Cardiac muscle cell (in vitro differentiated cells and primary cell): ENCODE measurements around the gene THADA. TPM values are rescaled to one million over a fixed set of nuclear protein-coding genes. Genes with fewer than 3 reads are reported as not detected.

Experiments
- DNase-seq, 2 donors: peaks; one replicate each; pipeline versions ENCODE4 v3.0.0 to v3.0.0-alpha.2; 2010 to 2017; ENCODE audit warnings: low read depth in 1 of 2, low spot score in 1 of 2
- H3K27ac ChIP-seq: fragments of 200-600 bp; sonication (generic); 2 replicates; pipeline ENCODE4 v1.5.1; 2016
- H3K27me3 ChIP-seq: fragments of 200-600 bp; sonication (generic); 2 replicates; pipeline ENCODE4 v1.6.0; 2016; ENCODE audit warnings: control low read depth
- H3K36me3 ChIP-seq: fragments of 200-600 bp; sonication (generic); 2 replicates; pipeline ENCODE4 v1.5.1; 2016; ENCODE audit warnings: control low read depth
- H3K4me1 ChIP-seq: fragments of 200-600 bp; sonication (generic); 2 replicates; pipeline ENCODE4 v1.8.1; 2017; ENCODE audit warnings: low read depth, mild to moderate bottlenecking, mixed run types
- H3K4me3 ChIP-seq: fragments of 200-600 bp; sonication (generic); 2 replicates; pipeline ENCODE4 v1.5.1; 2016; ENCODE audit warnings: mild to moderate bottlenecking
- H3K9me3 ChIP-seq: fragments of 200-600 bp; sonication (generic); 2 replicates; pipeline ENCODE4 v1.5.1; 2017; ENCODE audit warnings: low read depth, mild to moderate bottlenecking, control low read depth
- polyA plus RNA-seq: library from polyadenylated mRNA; unstranded; fragments of >200 nt; fragmentation: Nextera tagmentation; extraction: Ambion mirVana; gene quantifications from 2 replicates; pipeline ENCODE4 v1.2.1, GENCODE V29; 2016
- total RNA-seq: library from RNA; depleted of rRNA; stranded (reverse); fragments of >200 nt; gene quantifications from 2 replicates; pipeline ENCODE4 v1.2.3, GENCODE V29; 2016
- TF ChIP-seq, protein P1 (sequence below): IDR thresholded peaks from 2 replicates; pipeline ENCODE4 v1.5.1; 2012; ENCODE audit warnings: low read depth, mild to moderate bottlenecking, low read length

Gene THADA
- total and polyA plus RNA-seq, 2 experiments from 2014 or later = 11.9 to 17.3 TPM

GRCh38 chr2:43274721-43275120 lies 321.1 kb downstream of the THADA start:
- peaks cover 27% of the 10 kb centered on the region for H3K4me1 ChIP-seq
- H3K27ac ChIP-seq = no peak overlapping the region
- no peaks in the 10 kb centered on the region for H3K27me3 ChIP-seq
- TF ChIP-seq, protein P1, sequence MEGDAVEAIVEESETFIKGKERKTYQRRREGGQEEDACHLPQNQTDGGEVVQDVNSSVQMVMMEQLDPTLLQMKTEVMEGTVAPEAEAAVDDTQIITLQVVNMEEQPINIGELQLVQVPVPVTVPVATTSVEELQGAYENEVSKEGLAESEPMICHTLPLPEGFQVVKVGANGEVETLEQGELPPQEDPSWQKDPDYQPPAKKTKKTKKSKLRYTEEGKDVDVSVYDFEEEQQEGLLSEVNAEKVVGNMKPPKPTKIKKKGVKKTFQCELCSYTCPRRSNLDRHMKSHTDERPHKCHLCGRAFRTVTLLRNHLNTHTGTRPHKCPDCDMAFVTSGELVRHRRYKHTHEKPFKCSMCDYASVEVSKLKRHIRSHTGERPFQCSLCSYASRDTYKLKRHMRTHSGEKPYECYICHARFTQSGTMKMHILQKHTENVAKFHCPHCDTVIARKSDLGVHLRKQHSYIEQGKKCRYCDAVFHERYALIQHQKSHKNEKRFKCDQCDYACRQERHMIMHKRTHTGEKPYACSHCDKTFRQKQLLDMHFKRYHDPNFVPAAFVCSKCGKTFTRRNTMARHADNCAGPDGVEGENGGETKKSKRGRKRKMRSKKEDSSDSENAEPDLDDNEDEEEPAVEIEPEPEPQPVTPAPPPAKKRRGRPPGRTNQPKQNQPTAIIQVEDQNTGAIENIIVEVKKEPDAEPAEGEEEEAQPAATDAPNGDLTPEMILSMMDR = no peak
- no peaks in the 10 kb centered on the region for H3K9me3 ChIP-seq
- DNase-seq = no peak
- H3K4me3 ChIP-seq = no peak overlapping the region
- no peaks in the 10 kb centered on the region for H3K36me3 ChIP-seq

GRCh38 chr2:43274055-43274454 lies 321.8 kb downstream of the THADA start:
- no peak for DNase-seq
- no peaks in the 10 kb centered on the region for H3K27me3 ChIP-seq
- H3K4me3 ChIP-seq = no peak overlapping the region
- H3K36me3 ChIP-seq = no peaks in the 10 kb centered on the region
- no peaks in the 10 kb centered on the region for H3K9me3 ChIP-seq
- peaks cover 33% of the 10 kb centered on the region for H3K4me1 ChIP-seq
- TF ChIP-seq, protein P1 = no peak
- peak overlapping the region; percentile 35 for H3K27ac ChIP-seq

DNA sequence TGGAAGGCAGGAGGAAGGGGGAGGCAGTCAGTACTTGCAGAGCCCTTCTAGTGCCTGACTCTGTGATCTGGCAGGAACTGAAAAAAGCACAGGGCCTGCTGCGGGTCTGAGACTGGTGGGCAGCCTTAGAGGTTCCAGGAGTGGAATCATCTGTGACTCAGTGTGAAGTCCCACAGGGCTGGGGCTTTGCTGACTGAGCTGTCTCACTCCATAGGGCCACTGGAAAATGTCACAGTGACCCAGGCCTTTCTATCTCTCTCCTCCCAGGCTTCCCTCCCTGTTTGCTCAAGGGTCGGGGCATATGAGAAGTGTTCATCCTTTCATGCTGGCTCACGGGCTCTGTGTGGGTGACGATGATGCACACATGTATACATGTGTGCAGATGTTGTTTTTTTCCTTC lies 322.3 kb downstream of the THADA start:
- no peaks in the 10 kb centered on the region for H3K36me3 ChIP-seq
- DNase-seq = peak; percentile 28 to 37
- TF ChIP-seq, protein P1 = no peak
- H3K4me3 ChIP-seq = no peak overlapping the region
- peak overlapping the region; percentile 35 for H3K27ac ChIP-seq
- H3K27me3 ChIP-seq = no peaks in the 10 kb centered on the region
- H3K9me3 ChIP-seq = no peaks in the 10 kb centered on the region
- peaks cover 38% of the 10 kb centered on the region for H3K4me1 ChIP-seq

GRCh38 chr2:43270930-43271615 lies 324.8 kb downstream of the THADA start:
- Histone ChIP-seq H3K36me3 (no peaks in the 10 kb centered on the region), H3K27ac (no peak overlapping the region), H3K9me3 (no peaks in the 10 kb centered on the region), H3K4me1 (peaks cover 35% of the 10 kb centered on the region), H3K4me3 (no peak overlapping the region), H3K27me3 (no peaks in the 10 kb centered on the region)
- no peak for DNase-seq
- TF ChIP-seq, protein P1 = peak; percentile 15

DNA sequence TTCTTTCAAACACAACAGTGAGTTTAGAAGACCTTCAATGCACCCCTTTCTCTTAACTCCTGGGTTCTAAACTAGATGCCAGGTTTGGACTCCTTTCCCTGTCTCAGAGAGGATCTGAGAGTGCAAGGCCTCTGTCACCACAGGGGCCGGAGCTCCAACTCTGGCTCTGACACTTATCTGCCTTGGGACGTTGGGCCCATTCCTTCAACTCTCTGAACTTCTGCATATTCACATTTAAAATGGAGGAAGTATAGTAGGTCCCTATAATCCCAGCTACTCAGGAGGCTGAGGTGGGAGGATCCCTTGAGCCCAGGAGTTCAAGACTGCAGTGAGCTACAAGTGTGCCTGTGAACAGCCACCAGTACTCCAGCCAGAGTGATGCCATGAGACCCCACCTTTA lies 325.4 kb downstream of the THADA start:
- TF ChIP-seq, protein P1 = no peak
- no peak for DNase-seq
- Histone ChIP-seq H3K9me3 (no peaks in the 10 kb centered on the region), H3K4me1 (peaks cover 41% of the 10 kb centered on the region), H3K4me3 (no peak overlapping the region), H3K27ac (no peak overlapping the region), H3K27me3 (no peaks in the 10 kb centered on the region), H3K36me3 (no peaks in the 10 kb centered on the region)
